Measurements from ENCODE around the gene ZNF646.

Gene ZNF646

DNA sequence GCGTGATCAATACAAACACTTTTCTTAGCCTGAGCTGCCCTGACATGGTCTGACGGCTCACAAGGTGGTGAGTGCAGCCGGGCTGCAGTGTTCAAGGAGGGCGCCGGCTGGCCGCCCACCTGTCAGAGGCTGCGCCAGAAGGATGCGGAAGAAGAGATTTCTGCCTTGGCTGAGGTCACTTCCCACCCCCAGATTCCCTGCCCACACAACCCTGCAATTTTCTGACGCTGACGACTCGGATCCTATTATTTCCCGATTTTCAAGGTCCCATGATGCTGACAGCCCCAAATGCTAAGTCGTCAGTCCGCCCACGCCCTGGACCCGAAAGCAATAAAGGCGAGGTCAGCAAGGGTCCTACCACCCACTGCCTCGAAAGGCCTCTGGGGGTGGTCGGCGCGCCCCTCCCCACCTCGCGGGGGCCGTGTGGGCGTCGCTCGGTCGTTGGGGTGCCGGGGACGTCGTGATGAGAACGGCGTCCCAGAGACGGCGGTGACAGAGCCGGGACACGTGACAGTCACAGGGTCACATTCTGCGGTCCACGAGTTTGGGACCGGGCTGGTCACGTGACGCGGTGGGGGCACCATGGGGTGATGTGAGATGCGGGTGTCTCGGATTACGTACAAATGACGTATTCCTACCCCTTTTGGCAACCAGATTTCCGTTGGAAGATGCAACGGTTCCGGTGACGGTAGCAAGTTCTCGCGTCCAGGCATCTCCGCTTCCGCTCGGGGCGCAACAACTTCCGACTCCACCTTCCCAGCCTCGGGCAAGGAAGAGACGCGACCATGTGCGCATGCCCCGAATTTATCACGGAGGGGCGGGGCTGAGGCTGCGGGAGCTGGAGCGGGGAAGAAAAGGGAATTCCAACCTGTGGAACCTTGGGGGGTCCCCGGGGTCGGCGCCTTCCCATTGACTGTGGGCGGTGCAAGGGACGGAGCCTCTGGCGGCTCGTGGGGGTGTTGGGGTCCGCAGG is 41.2 kb upstream of the ZNF646 start, which contains the start of gene STX4:
TSS of gene STX4 (plus strand) at position 823 of the 973 bp plus-strand sequence. CDS start 248 bp downstream, outside the sequence.
- H3K4me3 ChIP-seq (ENCODE audit: low read depth, low read length) = peak within 1 kb of the TSS; percentile 99
- ChIA-PET CTCF (interaction anchor here (1.1 kb wide), 1 partner anchor 49 kb away, joined by 5 read pairs; no protein-coding TSS in a partner anchor), POLR2A (interaction anchor here (0.8 to 1.3 kb wide), 5 partner anchors 9 to 151 kb away, joined by 3 to 10 read pairs (median 4); partner anchors contain the start of gene ZNF668)
- DNase-seq (ENCODE audit: low read depth, low spot score) = peak; percentile 77
- TF ChIP-seq, protein P1, sequence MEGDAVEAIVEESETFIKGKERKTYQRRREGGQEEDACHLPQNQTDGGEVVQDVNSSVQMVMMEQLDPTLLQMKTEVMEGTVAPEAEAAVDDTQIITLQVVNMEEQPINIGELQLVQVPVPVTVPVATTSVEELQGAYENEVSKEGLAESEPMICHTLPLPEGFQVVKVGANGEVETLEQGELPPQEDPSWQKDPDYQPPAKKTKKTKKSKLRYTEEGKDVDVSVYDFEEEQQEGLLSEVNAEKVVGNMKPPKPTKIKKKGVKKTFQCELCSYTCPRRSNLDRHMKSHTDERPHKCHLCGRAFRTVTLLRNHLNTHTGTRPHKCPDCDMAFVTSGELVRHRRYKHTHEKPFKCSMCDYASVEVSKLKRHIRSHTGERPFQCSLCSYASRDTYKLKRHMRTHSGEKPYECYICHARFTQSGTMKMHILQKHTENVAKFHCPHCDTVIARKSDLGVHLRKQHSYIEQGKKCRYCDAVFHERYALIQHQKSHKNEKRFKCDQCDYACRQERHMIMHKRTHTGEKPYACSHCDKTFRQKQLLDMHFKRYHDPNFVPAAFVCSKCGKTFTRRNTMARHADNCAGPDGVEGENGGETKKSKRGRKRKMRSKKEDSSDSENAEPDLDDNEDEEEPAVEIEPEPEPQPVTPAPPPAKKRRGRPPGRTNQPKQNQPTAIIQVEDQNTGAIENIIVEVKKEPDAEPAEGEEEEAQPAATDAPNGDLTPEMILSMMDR (IDR thresholded peaks at IDR 0.05; ENCODE audit: insufficient read depth, low read length, missing control alignments) = no peak

- POLR2A ChIA-PET = interaction anchor here (0.8 to 1.5 kb wide), 6 partner anchors 9 to 151 kb away, joined by 3 to 10 read pairs (median 4); partner anchors contain the start of gene ZNF668
- H3K4me3 ChIP-seq (ENCODE audit: low read depth, low read length) = peak overlapping the region; percentile 99
- TF ChIP-seq, protein P1 (IDR thresholded peaks at IDR 0.05; ENCODE audit: insufficient read depth, low read length, missing control alignments) = no peak
- CTCF ChIA-PET = interaction anchor here (0.9 to 2.5 kb wide), 5 partner anchors 8 to 109 kb away, joined by 3 to 12 read pairs (median 4); no protein-coding TSS in a partner anchor
- DNase-seq (ENCODE audit: low read depth, low spot score) = peak; percentile 7
Measured at GRCh38 chr16:31033709-31034492, 40.3 kb upstream of the ZNF646 start.

DNA sequence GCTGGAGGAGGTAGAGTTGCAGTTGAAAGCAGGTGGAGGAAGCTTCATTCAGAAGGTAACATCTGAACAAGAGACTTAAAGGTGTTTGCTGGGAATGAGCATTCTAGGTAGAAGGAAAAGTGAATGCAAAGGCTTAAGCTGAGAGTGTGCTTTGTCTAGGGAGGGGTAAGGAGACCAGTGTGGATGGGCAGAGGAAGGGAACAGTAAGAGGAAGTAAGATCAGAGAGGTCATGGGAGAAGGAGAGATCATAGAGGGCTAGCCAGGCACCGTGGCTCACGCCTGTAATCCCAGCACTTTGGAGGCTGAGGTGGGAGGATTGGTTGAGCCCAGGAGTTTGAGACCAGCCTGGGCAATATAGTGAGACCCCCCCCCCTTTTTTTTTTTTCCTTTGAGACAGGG is 37.5 kb upstream of the ZNF646 start:
- TF ChIP-seq, protein P1 (IDR thresholded peaks at IDR 0.05; ENCODE audit: insufficient read depth, low read length, missing control alignments) = no peak
- CTCF ChIA-PET = interaction anchor here (2.1 to 2.5 kb wide), 3 partner anchors 10 to 106 kb away, joined by 6 to 12 read pairs (median 8); partner anchors contain the start of gene HSD3B7
- POLR2A ChIA-PET = interaction anchor here (0.8 kb wide), 1 partner anchor 79 kb away, joined by 3 read pairs; the partner anchor contains the start of gene SETD1A
- no peak overlapping the region for H3K4me3 ChIP-seq (ENCODE audit: low read depth, low read length)
- DNase-seq (ENCODE audit: low read depth, low spot score) = no peak

- no peak for DNase-seq (ENCODE audit: low read depth, low spot score)
- H3K4me3 ChIP-seq (ENCODE audit: low read depth, low read length) = no peak overlapping the region
- TF ChIP-seq, protein P1 (IDR thresholded peaks at IDR 0.05; ENCODE audit: insufficient read depth, low read length, missing control alignments) = no peak
- ChIA-PET CTCF (no interaction called here), POLR2A (no interaction called here)
Measured at GRCh38 chr16:31038993-31039392, 35.2 kb upstream of the ZNF646 start.

GRCh38 chr16:31042866-31043265 is 31.4 kb upstream of the ZNF646 start:
- TF ChIP-seq, protein P1 (IDR thresholded peaks at IDR 0.05; ENCODE audit: insufficient read depth, low read length, missing control alignments) = no peak
- no peak for DNase-seq (ENCODE audit: low read depth, low spot score)
- no peak overlapping the region for H3K4me3 ChIP-seq (ENCODE audit: low read depth, low read length)
- POLR2A ChIA-PET = interaction anchor here (0.8 to 1.4 kb wide), 2 partner anchors 8 to 22 kb away, joined by 3 read pairs; no protein-coding TSS in a partner anchor
- CTCF ChIA-PET = interaction anchor here (1.4 to 2.9 kb wide), 2 partner anchors 8 to 58 kb away, joined by 5 to 13 read pairs; partner anchors contain the start of gene HSD3B7

All from AG04449 (cell line).